HG03097 (cell line): ENCODE results near the gene AKAP6.

Experiments used
- ATAC-seq: cut with Tn5 transposase; IDR thresholded peaks from one replicate; pipeline ENCODE4 v1.9.1; 2021; ENCODE audit not compliant: unreplicated experiment, low FRiP score

Gene AKAP6

DNA sequence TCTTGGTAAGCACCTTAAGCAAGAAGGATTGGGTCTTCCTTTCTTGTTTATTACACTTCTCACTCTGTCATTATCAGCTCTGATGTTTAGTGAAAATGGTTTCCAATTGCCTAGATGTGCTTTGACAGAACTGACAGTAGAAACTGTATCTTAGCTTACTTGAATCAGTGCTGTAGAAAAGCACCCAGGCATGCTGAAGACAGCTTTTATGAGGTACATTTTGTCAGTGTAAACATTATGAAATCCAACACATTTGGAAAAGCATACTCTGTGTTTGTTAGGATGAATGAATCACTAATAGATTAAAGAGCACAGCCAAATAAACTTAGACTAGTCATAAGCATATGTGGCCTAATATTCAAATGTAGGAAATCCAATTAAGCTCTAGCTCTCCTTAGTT is 319.3 kb downstream of the AKAP6 start:
- ATAC-seq = no peak

DNA sequence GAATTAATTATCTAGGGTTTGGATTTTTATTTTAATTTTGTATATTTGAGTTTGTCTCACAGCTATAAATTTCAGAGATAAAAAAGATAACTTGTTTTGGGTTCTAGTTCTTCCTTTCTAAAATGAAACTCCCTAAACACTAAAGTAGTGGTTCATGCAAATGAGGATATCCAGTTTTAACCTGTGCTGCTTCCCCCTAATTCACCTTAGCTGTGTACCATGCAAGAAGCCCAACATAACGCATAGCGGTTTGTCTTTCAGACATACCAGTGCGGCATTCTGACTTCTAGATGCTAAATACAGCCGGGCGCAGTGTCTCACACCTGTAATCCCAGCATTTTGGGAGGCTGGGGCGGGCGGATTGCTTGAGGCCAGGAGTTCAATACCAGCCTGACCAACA is 320.9 kb downstream of the AKAP6 start:
- ATAC-seq = no peak

DNA sequence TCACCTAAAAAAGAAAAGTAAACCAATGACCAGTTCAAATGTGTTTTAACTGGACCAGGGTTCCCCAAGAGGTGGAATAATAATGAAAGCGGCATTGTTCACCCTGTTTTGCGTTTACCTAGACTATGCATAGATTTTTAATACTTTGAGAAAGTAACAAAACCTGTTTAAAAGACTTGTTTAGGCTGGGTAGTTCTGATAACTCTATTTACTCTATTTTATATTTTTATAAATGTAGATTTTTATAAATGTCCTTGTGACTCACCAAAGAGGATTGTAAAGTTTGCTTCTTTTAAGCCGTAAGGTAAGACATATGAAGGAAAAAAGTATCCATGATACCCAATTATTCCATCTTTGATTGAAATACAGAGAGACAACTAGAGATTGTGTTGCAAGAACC is 321.6 kb downstream of the AKAP6 start:
- ATAC-seq = no peak

DNA sequence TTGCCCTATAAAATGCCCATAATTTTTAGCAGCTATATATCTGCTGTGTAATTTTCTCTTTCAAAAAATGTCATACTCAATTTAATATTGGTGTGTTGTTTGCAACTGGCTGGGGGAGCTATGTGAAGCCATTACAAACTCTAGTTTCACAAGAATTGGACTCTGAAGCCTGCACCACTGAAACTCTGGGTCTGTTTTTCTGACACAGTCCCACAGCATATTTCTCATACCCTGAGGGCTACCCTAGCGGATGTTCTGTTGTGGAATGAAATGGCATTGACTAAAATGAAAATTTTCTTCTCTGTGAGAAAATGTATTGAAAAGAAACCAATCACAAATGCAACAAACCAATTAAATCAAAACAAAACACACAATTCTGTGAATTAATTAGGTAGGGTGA is 325.0 kb downstream of the AKAP6 start:
- ATAC-seq = no peak

DNA sequence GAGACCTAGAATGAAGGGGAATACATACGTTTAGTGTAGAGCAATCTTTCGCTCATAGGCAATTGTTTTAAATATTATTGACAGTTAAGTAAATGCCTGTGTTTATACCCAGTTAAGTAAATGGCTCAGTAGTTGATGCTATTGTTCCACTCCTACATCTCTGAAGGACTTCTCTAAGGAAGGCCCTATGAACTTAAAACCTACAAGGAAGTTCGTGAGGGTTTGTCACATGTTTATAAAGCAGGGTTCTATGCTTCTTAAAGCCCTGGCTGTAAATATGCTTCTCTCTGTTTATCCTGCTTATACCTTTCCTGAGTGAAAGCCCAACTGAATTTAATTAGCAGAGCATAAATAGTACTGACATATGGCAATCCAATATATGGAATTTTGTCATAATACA is 327.5 kb downstream of the AKAP6 start:
- ATAC-seq = no peak

DNA sequence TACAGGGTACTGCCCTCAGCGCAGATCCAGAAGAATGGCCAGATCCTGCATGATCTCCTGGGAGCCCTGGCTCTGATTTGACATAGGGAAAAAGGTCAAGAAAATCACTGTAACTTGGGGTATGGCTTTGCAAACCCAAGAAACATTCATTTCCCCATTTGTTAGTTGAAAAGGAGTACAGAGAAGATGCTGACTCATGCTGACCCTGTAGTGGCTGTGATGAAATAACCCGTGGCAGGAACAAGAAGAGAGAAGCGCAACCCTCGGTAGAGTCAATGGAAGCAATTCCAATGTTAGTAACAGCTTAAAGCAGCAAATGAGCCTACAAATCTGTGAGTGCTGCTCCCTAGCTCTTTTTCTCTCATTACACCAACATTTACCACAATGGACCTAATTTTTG is 328.0 kb downstream of the AKAP6 start:
- ATAC-seq = no peak

DNA sequence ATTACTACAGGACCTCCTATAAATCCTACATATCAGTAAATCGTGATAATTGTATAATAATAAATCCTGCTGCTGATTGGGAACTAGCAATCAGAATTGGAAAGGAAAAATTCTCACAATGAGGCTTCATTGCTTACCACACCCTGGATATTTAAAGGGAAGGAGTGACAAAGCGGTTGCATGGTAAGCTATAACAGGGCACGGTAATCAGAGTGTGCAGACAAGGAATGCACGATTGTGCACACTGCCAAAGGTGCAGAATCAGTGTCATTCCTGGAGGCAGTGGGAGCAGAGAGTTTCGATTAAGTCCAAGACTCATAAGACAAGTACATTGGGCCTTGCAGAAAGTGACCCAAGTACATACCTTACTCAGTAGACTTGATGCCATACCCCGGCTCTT is 332.1 kb downstream of the AKAP6 start:
- ATAC-seq = no peak

DNA sequence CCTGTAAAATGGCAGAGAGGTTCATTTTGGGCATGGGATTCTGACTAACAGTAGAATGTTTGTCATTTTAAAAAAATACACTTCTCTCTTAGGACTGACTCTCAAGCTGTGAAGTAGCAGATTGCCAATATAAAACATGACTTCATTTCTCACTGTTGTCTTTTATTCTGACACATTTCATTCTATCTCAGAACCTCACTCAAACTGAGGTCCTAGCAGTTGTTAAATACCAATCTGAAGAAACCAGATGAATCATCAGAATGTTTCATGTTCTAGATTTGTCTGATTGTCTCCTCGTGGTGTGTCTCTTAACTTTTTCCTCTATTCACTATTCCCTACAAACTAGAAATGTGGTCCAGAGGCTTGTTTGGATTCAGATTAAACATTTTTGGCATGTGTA is 333.1 kb downstream of the AKAP6 start:
- ATAC-seq = no peak

DNA sequence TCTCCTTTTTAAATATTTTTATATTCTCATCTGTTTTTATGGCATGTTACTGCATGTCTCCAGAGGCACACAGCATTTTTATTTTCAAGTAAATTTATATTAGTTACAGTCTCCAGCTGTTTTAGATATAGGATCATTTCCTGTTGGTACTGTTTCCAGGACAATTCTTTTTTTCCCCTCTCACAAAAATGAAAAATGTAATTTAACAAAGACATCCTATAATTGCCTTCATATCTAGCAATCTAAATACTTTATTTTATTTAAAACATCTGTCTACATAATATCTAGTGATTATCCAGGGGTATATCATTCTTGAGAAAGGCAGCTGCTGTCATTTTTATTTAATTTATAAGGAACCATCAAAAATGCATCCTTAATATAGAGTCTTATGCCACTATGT is 337.2 kb downstream of the AKAP6 start:
- ATAC-seq = no peak

DNA sequence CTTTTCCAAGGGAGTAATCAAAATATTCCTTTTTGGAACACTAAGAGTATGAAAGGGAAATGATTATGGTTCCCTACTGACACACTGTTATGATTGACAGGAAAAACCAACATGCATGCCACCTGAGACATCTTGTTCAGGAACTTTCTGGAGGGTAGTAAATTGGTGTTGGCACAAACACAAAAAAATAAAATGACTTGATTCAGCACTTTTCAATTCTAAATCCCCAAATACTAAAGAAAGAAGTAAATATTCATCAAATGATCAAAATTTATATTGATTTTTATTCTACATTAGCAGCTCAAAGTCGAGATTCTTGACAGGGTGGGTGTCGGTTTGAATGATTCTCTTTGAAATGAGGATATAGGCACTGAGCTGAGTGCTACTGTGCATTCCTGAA is 338.2 kb downstream of the AKAP6 start:
- no peak for ATAC-seq

DNA sequence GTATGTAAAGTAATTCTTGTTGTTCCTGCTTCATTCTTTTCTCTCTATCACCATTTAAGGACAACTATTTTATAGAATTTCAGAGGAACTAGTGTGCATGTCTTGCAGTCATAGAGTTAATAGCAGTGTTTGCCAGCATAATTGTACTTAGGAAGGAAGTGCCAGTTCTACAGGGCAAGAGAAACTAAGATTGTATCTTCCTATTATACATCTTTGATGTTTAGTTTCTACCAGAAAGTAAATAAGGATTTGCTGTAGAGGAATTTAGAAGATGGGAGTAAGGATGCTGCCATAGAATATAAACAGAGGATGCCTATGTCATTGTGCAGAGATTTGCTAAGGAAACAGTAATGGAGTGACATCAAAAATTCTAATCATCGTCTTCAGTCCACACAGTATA is 338.7 kb downstream of the AKAP6 start:
- ATAC-seq = no peak

DNA sequence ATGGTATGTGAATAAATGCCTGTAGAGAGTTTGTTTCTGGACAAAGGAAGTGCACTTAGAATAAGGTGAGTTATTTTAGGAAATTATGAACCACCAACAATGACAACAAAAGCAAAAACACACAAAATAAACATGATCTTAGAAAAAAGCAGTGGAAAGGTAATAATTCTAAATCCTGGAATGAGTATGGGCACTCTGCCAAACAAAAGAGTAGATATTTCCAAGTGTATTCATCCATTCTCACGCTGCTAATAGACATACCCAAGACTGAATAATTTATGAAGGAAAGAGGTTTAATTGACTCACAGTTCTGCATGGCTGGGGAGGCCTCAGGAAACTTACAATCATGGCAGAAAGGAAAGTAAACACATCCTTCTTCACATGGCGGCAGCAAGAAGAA is 340.3 kb downstream of the AKAP6 start:
- ATAC-seq = no peak

DNA sequence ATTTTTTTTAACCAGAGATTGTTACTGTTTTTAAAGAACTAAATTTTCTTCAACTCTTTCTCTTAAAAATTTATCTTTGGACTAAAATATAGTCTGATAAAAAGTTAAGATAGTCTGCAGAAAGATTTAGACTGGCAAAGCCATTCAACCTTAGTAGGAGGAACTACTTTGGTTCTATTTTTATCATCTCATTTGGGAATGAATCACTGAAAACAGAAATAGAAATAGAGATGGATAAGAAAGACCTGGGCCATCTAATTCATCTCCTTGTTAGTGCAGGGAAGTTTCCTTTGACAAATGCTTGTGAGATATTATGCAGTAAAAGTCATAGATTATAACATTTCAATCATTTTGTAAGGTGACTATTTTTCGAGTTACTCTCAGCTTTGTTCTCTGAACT is 346.3 kb downstream of the AKAP6 start:
- ATAC-seq = no peak

DNA sequence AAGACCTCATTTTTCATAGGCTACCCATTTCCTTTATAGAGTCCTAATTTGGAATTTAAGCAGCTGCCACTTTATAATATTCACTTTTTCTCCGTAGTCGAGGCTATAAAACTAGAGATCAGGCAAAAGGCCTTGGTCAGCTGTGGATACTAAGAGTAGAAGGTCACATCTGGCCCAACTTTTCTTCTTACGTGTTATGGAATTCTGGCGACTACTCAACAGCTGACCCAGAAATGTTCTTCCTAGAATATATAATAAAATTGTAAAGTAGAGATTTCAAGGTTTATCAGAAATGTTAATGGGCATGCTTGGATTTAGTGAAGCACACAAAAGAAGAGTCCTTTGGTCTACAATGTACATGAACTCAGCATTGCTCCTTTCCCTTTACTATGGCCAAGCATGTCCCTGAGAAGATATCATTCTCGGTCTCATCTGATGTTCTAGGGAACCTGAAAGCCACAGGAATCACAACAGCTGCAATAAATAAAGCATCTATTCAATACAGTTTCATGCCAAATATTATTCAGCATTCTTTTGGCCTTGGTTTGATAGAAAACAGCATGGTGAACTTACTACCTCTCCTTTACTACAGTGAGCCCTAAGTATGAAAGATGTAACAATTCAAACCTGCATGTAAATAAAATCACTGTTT is 348.2 kb downstream of the AKAP6 start:
- ATAC-seq = no peak

DNA sequence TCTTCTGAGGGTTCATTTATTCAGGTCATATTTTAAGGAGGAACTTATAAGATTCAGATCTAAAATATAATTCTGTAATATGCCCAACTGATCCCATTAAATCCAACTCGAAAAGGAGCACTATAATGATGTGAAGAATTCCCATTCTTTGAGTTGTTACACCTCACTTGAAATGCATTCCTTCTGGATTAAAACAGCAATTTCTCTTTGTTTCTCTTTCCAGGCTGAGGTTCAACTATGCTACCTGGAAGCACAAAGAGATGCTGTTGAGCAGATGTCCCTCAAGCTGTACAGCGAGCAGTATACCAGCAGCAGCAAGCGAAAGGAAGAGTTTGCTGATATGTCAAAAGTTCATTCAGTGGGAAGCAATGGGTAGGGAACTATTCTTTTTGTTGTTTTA is 349.0 kb downstream of the AKAP6 start:
- no peak for ATAC-seq

DNA sequence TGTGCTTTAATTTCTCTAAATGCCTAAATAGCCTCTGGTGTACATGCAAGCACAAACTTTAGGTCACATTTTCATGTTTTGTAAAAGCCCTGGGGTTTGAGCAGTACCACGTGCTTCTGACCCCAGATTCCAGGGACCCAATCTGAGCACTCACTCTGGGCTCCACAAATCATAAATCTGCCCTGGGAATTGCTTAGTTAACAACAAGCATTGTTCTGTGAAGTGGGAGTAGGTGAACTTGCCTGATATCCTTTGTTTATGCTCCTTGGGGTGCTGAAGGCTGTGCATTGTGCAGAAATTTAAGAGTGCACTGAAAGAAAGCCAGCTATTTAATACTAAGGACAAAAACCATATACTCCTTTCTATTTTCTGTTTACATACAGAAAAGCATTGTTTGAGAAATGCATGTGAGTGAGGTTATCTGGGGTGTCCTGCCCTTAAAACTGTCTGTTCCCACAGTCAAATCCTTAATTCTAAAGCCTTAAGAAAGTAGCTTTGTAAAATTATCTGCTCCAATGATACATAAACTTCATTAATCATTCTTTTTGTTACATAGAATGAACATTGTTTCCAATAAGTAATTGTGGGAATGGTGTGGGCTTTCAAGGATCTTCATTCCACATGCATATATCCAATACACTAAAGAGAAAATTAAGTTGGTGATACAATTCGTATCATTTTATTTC is 351.0 kb downstream of the AKAP6 start:
- ATAC-seq = no peak

DNA sequence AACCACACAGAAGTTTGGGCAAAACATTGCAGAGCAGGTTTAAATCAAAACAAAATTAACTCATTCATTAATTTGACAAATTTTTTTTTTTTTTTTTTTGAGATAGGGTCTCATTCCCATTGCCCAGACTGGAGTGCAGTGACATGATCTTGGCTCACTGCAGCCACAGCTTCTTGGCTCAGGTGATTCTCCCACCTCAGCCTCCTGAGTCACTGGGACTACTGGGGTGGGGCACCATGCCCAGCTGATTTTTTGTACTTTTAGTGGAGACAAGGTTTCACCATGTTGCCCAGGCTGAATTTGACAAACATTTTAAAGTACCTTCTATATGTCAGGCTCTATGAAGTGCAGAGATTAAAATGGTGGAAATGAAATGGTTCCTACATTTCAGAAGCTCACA is 352.5 kb downstream of the AKAP6 start:
- ATAC-seq = no peak

DNA sequence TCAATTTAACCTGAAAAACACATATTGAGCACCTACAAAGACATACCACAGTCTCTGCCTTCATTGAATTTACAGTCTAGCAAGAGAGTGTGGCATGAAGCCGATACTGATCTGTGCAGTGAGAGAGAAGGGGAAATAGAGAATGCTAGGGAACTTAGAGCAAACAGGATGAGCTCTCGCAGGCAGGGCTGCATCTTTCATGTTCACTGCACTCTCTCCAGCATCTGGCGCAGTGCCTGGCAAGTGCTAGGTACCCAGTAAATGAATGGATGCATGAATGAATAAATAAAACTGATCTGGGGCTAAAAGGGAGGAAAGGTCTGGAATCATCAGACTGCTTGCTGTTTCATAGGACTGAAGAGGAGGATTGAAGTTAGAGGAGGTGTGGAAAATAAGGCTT is 353.1 kb downstream of the AKAP6 start:
- no peak for ATAC-seq

DNA sequence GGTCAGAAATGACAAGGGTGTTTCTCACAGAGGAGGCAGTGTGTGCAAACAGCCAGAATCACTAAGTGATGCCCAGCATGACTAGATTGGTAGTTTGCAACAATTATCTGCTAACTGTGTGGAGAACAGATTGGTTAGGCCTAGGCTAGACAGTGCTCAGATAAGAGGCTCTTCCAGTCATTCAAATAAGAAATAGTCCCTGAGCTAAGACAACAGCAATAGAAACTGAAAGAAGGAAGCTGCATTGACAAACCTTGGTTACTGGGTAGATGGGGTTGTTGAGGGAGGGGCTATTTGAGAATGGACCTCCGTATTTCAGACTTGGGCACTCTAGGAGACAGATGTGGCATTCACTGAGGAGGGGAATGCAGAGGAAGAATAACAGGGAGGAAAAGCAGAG is 354.6 kb downstream of the AKAP6 start:
- no peak for ATAC-seq

DNA sequence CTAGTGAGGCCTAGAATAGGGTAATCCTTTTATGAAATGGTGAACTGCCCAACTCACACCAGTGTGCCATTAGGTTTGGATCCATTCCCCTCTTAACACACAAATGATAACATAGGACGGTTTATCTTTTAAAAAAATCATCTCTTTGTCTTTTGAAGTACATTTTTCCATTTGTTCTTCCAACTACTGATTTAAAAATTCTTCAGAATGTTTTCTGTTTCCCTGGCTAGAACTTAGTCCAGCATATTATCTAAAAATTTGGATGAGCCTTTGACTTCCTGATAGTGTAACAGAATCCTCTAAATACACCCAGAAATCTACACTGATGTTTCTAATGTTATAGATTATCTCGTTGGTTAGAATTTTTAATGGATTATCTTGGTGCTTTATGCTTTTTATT is 359.8 kb downstream of the AKAP6 start:
- no peak for ATAC-seq

DNA sequence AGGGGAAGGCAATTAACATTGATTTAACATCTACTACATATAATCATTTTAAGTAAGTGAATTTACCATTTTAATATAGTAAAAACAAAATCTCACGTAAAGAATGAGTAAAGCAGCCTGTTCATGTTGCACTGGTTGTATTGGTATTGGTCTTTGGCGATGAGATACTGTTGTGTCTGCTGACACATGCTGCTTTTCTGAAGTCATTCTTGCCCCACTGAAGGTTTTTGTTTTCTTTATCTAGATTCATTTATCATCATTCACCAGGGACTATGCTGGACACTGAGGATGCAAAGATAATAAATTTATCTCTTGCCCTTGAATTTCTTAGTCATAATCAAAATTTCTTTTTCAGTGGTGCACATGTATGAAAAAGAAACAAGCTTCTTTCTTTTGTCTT is 363.3 kb downstream of the AKAP6 start:
- no peak for ATAC-seq

DNA sequence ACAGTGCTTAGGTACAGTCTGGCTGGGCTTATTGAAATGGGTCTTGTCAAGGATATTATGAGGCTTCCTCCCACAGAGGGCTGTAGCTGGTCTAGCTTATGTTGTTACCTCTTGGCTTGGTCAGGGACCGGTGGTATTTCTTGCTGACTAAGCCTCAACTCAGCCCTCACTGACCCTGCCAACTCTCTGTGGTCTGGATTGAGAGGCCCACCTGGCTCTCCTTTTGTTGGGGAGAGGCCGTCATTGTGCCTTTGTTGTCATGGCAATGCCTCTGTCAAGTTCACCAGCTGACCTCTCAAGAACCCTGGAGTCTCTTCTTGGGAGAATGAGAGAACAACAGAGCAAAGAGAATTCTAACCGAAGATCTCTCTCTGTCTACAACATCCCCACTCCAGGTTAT is 364.0 kb downstream of the AKAP6 start:
- no peak for ATAC-seq
